IPS-11a (cell line): Measurements from ENCODE around the gene TF.
"Not testable (repeated sequence)": the region's sequence is repeated elsewhere in the genome, so short reads cannot be mapped to it uniquely, and the experiment has no call there.

Source experiments
- H3K4me3 ChIP-seq: one replicate; pipeline ENCODE4 v1.5.1; 2013; ENCODE audit warnings: low read depth, low read length, control low read depth

TF gene

GRCh38 chr3:133763797-133764683, 17.8 kb downstream of the TF start:
- no peak overlapping the region for H3K4me3 ChIP-seq

- no peak overlapping the region for H3K4me3 ChIP-seq
Observed at GRCh38 chr3:133765256-133765655, 19.1 kb downstream of the TF start.

DNA sequence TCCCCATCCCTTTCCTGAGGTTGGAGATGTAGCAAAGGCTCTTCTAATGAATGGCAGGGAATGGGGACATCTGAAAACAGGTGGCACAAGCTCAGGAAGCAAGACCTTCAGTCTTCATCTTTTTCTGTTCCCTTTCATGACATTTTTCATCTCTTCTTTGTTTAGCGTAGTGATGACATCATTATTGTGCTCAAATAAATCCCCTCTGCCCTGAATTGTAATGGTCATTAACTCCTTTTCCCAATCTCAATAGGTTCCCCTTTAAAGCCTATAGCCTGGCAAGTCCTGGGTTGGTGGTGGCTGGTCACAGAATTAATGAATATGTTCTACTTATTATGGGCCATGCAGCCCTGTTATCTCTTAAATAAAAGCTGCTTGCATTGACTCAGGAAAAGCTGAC, 21.4 kb downstream of the TF start:
- H3K4me3 ChIP-seq, result no peak overlapping the region

- H3K4me3 ChIP-seq, result no peak overlapping the region
Observed at GRCh38 chr3:133769536-133769935, 23.3 kb downstream of the TF start.

DNA sequence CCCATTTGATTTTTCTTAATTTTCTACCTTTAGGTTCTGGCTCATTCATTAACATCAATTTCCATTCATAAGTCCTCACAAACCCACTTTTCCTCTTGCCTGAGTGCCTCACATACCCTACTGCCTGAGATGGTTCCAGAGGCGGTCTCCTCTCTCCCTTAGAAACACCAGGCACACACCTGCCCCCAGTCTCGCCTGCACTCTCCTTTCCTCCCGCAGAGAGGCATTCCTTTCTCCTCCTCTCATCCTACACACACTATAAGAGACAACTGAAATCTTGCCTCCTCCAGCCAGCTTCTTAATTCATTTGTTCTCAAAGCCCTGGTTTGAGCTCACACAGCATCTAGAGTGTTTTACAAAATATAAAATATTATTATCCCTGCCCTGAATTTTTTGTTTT, 27.5 kb downstream of the TF start:
- no peak overlapping the region for H3K4me3 ChIP-seq

GRCh38 chr3:133775309-133775708, 29.1 kb downstream of the TF start:
- H3K4me3 ChIP-seq, result no peak overlapping the region

DNA sequence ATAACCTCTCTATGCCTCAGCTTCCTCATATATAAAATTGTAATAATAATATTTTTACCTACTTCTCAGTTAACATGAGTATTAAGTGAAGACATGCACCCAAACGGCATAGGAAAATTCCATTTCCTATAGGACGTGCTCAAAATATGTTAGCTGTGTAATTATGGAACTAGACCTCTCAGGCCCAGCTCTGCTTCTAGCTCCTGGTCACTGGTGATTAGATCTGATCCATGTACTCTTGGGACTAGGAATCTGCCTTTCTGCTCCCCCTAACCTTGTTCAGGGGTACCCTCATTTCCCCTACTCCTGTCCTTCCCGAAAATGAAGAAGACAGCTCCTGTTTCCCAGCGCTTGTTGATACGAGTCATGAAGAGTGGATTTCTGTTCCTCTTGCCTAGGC, 29.6 kb downstream of the TF start:
- H3K4me3 ChIP-seq, result no peak overlapping the region

GRCh38 chr3:133776794-133777438, 30.7 kb downstream of the TF start:
- H3K4me3 ChIP-seq, result no peak overlapping the region

DNA sequence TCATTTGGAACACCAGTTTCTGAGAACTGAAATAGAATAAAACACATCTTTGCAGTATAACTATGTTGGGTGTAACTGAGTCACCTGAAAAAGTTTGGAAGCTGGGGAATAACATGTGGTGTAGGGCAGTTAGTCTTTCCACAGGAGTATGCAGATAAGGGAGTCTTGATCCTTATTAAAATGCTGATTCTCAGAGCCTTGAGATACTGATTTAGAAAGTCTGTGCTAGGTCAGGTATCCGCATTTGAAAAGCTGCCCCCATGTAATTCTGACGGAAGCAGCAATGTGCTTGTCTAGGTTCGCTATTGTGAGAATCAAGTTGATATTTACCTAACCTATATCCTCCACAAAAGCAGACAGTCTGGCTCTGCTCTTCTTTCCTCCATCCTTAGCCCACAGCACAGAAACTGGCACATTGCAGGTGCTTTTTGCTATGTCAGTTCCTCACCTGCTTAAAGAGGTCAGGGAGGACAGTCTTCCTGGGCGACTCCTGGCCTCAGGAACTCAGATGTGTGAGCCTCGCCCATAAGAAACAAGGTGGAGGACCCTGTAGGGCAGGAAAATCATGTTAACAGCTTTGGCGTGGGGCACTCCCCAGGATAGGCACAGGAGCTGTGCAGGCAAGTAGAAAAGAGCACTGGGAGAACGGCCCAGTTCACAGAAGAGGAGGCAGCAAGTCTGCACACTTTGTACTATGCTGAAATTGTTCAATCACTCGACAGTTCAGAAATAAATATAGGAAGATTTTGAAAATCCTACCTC, 31.8 kb downstream of the TF start:
- H3K4me3 ChIP-seq, result no peak overlapping the region

- H3K4me3 ChIP-seq, result no peak overlapping the region
Observed at GRCh38 chr3:133779626-133780203, 33.5 kb downstream of the TF start.

- not testable (repeated sequence) for H3K4me3 ChIP-seq
Observed at GRCh38 chr3:133780756-133781155, 34.6 kb downstream of the TF start.

DNA sequence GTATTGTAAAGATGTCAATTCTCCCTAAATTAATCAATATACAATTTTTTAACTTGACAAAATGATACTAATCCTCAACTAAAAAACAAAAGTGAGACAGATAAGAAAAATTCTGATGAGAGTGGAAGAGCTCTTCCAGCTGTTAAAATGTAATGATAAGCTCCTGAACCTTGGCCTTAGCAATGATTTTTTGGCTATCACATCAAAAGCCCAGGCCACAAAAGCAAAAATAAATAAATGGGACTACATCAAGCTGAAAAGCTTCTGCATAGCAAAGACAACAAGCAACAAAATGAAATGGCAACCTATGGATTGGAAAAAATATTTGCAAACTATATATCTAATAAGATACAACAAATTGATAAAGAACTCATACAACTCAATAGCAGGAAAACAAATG, 35.4 kb downstream of the TF start:
- no peak overlapping the region for H3K4me3 ChIP-seq

- no peak overlapping the region for H3K4me3 ChIP-seq
Observed at GRCh38 chr3:133782454-133782853, 36.3 kb downstream of the TF start.

GRCh38 chr3:133783762-133784161, 37.6 kb downstream of the TF start:
- H3K4me3 ChIP-seq, result no peak overlapping the region

DNA sequence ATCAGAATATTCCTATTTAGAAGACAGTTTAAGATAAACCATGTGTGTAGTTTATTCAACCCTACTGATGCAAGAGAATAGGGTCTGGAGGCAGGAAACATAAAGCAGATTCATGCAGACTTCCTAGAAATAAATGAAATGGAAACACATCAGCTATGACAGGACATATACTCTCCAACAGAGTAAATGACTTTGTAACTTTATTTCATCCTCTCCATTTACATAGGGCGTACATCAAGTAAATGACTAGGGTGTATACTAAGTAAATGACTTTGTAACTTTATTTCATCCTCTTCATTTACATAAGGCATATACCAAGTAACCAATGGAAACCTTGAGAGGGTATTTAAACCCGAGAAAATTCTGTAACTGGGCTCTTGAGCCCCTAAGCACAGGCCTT, 41.8 kb downstream of the TF start:
- no peak overlapping the region for H3K4me3 ChIP-seq

GRCh38 chr3:133792171-133792763, 46.1 kb downstream of the TF start:
- H3K4me3 ChIP-seq, result no peak overlapping the region

- no peak overlapping the region for H3K4me3 ChIP-seq
Observed at GRCh38 chr3:133797396-133798105, 51.4 kb downstream of the TF start.

DNA sequence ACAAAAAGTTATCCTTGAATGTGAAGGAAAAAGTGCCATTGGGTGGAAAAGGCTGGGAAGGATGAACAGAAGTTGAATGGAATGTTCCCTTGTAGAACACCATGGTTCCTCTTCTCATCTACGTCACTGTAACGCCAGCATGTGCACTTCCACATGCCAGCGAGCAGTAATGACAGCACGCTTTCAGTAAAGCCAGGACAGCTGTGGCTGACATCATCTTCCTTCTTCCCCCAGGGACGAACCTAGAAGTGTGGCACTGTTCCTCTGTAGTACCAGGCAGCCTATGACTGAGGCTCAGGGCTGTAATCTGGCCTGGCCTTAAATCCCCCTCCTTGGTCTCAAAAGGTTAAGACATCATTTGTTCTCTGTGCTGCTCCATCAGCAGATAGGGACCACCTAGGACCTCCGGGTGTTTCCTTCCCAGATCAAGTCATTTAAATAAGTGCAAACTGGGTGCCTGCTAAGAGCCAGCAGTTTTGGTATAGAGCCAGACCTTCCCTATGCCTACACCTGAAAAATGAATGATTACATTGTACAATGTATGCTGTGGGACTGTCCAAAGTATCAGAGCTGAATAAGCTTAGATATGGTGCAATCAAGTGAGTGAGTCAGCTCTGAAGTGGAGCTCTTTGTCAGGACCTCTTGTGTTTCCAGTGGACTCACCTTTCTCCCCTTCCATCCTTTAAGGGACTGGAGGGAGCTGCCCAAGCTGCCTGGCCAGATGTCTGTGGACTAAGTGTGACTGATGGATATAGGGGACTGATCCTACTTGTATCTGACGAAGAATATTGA, 53.8 kb downstream of the TF start:
- no peak overlapping the region for H3K4me3 ChIP-seq

- no peak overlapping the region for H3K4me3 ChIP-seq
Observed at GRCh38 chr3:133803469-133803868, 57.3 kb downstream of the TF start.

DNA sequence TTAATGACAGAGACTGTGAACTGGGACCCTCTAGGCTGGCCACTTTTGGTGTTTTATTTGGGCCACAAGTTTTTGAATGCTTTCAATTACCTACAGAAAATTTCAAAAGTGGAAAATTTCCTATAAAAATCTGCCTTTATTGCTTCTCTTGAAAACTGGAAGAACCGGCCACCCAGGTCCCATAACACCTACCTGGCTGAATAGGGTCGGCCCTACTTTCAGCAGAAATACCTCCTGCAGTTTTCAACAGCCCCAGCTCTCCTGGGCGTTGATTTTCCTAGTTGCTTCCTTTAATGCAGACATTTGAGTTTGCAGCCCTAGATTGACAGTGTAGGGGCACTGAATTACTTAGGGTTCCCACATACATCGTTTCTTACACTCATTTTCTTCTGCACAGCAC, 58.7 kb downstream of the TF start:
- H3K4me3 ChIP-seq, result peak overlapping the region; percentile 96
